Pulmonary artery endothelial cell (primary cell): ENCODE measurements around the gene MS4A4A. TPM values are rescaled to one million over a fixed set of nuclear protein-coding genes. Genes with fewer than 3 reads are reported as not detected.
"Not testable (repeated sequence)": the region's sequence is repeated elsewhere in the genome, so short reads cannot be mapped to it uniquely, and the experiment has no call there.

Experiments
- DNase-seq: peaks from one replicate; pipeline ENCODE4 v3.0.0-alpha.2; 2011; ENCODE audit warnings: low read depth, low spot score
- total RNA-seq: library from RNA; depleted of rRNA; stranded (reverse); fragments of >200 nt; gene quantifications from 2 replicates; pipeline ENCODE4 v1.2.3, GENCODE V29; 2014

The MS4A4A gene
- total RNA-seq, 1 donor from 2014 or later = not detected

GRCh38 chr11:60301884-60302283 lies 21.4 kb downstream of the MS4A4A start:
- not testable (repeated sequence) for DNase-seq

DNA sequence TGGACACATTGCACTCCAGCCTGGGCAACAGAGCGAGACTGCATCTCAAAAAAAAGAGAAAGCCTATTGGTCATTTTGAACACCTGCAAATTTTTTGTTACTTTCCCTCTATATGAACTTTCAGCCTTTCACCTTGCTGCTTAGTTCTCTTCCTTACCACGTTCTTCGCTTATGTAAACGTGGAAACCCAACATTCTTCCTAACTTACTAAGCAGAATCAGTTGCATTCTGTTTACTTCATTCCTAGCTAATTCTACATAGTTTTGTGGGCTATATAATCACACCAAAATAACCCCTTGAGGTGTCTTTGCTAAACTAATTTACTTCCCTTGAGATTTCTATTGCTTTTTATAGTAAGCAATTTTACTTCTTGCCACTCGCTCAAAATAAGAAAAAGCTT lies 23.2 kb downstream of the MS4A4A start:
- no peak for DNase-seq

- no peak for DNase-seq
Observed at GRCh38 chr11:60305906-60306619, 25.6 kb downstream of the MS4A4A start.

DNA sequence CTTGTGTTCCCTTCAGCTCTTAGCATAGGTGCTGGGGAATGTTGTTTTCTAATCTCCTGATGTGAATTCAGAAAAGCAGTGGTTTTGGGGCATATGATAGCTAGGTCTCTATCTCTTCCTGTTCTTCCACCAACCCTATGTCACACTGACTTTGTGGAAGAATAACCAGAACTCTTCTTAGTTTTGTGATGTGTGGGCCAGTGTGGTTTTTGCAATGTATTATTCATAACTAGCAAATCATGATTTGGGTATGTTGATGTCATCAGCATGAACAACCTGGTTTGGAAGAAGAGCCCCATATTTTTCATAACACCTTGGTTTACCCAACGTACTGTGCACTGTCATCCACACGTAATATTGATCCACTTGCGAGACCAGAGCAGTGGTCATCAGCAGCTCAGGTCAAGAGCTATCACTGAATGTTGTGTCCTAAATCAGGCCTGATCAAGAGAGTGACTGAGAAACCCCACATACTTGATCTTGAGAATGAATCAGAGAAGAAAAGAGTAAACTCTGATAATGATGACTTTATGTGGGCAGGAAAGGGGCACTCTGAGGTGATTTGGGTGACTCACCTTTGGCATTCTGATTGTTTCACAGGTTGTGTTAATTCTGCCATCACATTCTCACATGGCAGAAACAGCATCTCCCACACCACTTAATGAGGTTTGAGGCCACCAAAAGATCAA lies 27.2 kb downstream of the MS4A4A start:
- no peak for DNase-seq

DNA sequence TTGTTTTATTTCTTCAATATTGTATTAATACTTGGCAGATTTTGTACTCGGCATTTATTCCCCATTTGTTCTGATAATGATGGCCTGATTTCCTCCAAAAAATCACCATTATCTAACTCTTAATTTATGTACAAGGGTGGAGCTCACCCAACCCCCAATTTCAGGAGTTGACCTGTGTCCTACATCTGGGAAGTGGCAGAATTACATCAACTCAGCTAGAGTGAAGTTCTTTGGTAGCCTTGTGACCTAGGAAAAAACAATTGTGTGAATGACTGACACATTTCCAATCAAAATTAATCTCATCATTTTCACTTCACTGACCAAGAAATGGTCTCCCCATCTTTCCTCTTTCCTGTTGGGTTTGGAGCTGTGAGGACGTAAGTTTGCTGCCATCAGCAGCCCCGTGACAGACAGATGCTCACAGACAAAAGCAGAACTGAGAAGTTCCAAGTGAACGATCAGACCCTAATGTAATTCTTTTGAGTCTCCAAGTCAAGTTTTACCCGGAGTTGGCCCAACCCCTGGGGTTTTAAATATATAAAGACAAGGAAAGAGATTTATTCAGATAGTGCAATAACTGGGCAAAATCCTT lies 30.0 kb downstream of the MS4A4A start:
- no peak for DNase-seq

DNA sequence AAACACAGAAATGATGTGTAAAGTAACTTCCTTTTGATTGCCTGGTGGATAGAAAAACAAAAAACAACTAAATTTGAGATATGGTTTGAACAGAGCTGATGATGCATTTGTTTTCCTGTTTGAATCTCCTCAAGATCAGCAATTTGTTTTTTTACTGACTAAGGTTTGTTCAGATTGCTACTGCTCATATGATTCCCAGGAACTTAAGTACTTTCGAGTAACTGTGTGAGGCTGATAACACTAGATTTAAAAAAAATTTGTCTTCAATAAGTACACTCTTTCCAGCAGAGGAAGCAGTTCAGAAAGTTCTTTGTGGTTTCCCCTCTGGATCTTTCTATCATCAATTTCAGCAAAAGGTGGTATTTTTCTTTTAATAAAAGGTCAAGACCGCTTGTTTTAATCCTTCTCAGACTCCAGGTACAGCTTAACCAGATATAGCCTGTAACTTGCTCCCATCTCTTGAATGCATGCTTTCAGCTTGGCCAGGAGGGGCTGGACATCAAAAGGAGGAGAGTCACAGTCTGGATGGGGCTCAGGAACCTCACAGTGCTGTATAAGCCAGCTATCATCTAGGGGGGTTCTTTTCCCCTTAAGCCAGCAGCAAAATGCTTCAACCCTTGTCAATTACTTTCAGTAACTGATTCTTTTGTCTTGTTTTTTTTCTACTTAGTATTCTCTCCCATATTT lies 34.3 kb downstream of the MS4A4A start:
- no peak for DNase-seq

DNA sequence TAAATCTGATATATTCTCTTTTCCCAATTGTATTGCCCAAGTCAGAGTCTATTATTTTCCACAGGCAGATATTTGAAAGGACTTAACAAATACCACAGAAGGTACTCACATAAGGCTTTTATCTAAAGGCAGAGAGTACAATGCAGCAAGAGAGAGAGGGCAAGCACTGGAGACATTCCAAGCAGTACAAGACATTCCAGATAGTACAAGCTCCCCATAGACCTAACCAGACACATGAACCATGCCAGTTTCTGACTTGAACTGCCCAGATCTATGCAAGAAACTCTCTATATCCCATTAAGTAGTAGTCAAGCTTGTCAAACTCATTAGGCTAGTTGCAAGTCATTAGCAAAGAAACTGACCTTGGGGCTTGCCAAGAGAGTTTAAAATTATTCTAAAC lies 35.4 kb downstream of the MS4A4A start:
- DNase-seq = no peak

- DNase-seq = no peak
Observed at GRCh38 chr11:60316317-60316716, 35.9 kb downstream of the MS4A4A start.

DNA sequence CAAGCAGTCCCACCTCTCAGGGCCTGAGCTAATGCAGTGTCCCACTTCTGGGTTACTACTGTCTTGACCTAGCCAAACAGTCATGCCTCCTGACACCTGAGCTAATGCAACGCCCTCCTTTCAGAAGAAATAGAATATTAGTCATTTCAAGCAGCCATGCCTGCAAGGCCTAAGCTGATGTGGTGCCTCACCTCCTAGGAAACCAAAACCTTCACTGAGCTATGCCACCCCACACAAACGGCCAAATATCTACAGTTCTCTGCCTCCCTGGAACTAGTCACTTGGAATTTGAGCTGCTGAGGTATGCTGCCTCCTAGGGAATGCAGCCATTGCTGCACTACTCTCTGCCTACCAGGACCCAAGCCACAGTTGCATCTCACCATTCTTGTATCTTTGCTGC lies 38.3 kb downstream of the MS4A4A start:
- DNase-seq = no peak

DNA sequence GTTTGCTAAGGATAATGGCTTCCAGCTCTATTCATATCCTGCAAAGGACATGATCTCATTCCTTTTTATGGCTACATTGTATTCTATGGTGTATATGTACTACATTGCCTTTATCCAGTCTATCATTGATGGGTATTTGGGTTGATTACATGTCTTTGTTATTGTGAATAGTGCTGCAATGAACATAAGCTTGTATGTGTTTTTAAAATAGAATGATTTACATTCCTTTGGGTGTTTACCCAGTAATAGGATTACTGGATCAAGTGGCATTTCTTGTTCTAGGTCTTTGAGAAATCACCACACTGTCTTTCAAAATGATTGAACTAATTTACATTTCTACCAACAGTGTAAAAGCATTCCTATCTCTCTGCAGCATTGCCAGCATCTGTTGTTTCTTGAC lies 40.6 kb downstream of the MS4A4A start:
- no peak for DNase-seq

GRCh38 chr11:60326955-60327354 lies 46.5 kb downstream of the MS4A4A start, which contains the start of gene MS4A6E:
Gene MS4A6E (plus strand): TSS chr11:60327255. CDS start chr11:60334896, 7,641 bp downstream.
- DNase-seq = no peak

GRCh38 chr11:60328460-60328859 lies 48.0 kb downstream of the MS4A4A start:
- no peak for DNase-seq

DNA sequence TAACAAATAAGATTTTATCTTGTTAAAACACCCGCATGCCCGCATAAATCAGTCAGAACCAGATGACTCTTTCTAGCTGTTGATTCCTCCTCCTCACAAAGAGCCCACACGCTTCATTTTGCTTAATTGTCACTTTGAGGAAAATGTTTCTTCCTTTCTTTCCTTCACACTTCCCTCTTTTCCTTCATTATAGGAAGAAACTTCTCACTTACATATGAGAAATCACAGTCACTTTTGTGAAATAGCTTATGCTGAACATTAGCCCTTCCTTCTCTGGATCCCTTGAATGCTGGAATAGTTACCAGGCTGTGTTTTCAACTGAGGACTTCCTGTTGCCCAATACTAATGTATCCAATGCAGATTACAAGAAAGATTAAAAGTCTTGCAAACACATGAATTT lies 52.4 kb downstream of the MS4A4A start:
- DNase-seq = no peak

- peak; percentile 15 for DNase-seq
Observed at GRCh38 chr11:60334005-60334620, 53.6 kb downstream of the MS4A4A start.

DNA sequence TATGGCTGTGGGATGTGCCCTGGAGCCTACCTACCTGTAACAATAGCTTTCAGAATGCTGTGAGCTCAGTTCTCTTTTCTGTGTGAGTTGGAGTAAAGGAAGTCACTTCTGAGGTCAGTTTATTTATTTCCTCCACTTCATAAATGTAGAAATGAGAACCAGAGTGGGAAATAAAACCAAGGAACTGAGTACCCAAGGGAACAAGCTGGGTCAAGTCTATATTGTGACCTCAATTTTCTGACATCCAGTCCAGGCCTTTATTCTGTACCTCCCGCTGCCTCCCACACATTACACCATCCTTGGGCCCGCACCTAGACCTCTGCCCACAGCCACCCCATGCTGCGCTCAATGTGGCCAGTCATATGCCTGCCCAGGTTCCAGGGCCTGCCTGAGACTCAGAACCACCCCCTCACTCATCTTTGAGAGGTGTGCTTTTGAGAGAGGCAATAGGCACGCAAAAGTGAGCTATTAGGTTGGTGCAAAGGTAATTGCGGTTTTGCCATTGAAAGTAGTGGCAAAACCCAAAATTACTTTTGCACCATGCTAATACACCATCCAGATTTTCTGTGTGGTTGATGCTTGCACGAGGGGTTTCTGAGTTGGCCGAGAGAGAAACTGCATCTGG lies 56.4 kb downstream of the MS4A4A start:
- DNase-seq = no peak

DNA sequence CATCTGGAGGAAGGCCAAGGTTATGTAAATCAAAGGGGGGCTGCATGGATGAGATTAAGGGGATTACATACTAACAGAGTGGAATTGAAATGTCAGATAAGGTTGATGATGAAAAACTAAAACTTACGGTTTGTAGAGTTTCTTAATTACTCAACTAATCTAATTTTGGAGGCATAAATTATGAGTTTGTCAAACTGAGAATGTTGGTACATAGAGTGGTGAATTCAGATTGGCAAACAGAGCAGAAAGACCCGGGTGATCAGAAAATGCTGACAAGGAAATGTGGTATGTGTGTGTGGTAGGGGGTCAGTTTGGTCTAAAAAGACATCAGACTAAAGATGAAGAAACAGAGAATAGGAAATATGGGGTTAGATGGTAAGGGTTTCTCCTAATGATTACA lies 57.6 kb downstream of the MS4A4A start:
- no peak for DNase-seq

GRCh38 chr11:60339356-60339755 lies 58.9 kb downstream of the MS4A4A start:
- no peak for DNase-seq

DNA sequence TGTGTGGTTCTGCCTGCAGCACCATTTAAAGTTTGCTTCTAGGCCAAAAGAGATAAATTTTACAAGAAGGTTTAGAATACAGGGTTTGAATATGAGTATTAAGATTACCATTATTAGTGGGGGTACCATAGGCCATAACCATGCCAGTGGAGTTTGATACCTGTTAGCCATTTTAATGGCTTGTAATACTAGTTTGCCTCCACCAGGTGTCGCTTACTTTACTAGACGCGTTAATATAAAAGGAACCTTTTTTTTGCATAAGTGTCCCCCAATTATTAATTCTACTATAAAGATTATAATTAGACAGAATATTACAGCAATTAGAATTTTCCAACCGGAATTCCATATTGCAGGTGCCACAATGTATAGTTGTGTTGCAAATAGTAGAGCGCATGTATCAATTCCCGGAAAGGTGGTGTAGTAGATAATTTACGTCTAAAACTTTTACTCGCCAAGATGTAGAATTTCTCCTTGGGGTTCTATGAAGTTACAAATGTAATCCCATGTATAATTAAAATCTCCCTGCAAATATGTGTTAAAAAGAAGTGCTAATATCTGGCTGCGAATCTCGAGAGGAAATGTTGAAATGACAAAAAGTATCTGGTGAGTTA lies 62.7 kb downstream of the MS4A4A start:
- no peak for DNase-seq

DNA sequence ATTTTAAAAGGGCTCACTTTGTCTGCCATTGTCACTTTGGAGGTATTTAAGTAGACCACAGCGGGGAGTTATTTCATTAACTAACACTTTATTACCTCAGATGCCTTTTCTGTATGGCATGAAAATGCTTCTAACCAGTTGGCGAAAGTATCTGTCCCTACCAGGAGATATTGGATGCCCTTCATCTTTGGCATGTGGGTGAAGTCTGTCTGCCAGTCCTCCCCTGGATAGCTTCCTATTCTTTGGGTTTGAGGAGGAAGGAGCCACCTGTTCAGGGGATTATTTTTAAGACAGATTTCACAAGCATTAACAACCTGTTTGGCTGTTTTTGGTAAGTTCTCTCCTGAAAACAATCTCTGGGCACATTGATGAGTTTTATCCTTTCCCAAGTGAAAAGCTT lies 63.7 kb downstream of the MS4A4A start:
- DNase-seq = no peak

- no peak for DNase-seq
Observed at GRCh38 chr11:60345489-60345888, 65.0 kb downstream of the MS4A4A start.
